SK-N-SH (cell line): ENCODE results near the gene PRPH. TPM values are rescaled to one million over a fixed set of nuclear protein-coding genes. Genes with fewer than 3 reads are reported as not detected.

Experiments
- FOXM1 ChIP-seq: IDR thresholded peaks from 2 replicates; pipeline ENCODE4 v1.4.0; 2012; ENCODE audit warnings: low read depth, mild to moderate bottlenecking
- GATA2 ChIP-seq: sonication (generic); formaldehyde crosslinking; IDR thresholded peaks from 2 replicates; pipeline ENCODE4 v1.5.0; 2020; ENCODE audit warnings: mild to moderate bottlenecking, missing genetic modification reagents
- NRF1 ChIP-seq: IDR thresholded peaks from 2 replicates; pipeline ENCODE4 v1.6.1; 2012; ENCODE audit warnings: low read depth, mild to moderate bottlenecking, low read length
- PBX3 ChIP-seq: IDR thresholded peaks from 2 replicates; pipeline ENCODE4; 2012
- RCOR1 ChIP-seq: fragments of 150-350 bp; IDR thresholded peaks from 2 replicates; pipeline ENCODE4 v1.6.1; 2017; ENCODE audit warnings: antibody characterized with exemption, low read length
- REST ChIP-seq: IDR thresholded peaks from 2 replicates; pipeline ENCODE4 v1.6.1; 2012; ENCODE audit warnings: mild to moderate bottlenecking, low read depth, low read length, moderate library complexity
- RFX5 ChIP-seq: IDR thresholded peaks from 2 replicates; pipeline ENCODE4 v1.6.1; 2012; ENCODE audit warnings: mild to moderate bottlenecking, improper control_type of control experiment, low read length
- RXRA ChIP-seq: IDR thresholded peaks from 2 replicates; pipeline ENCODE4 v1.4.0; 2012; ENCODE audit warnings: low read depth, mild to moderate bottlenecking, borderline replicate concordance
- SIN3A ChIP-seq: IDR thresholded peaks from 2 replicates; pipeline ENCODE4 v1.6.1; 2012; ENCODE audit warnings: low read depth, mild to moderate bottlenecking, low read length, moderate library complexity, borderline replicate concordance
- TCF12 ChIP-seq: IDR thresholded peaks from 2 replicates; pipeline ENCODE4 v1.4.0; 2012
- TEAD4 ChIP-seq: IDR thresholded peaks from 2 replicates; pipeline ENCODE4 v1.4.0; 2012; ENCODE audit warnings: mild to moderate bottlenecking, borderline replicate concordance; ENCODE audit not compliant: insufficient read depth
- YY1 ChIP-seq: IDR thresholded peaks from 2 replicates; pipeline ENCODE4 v1.4.0; 2012; ENCODE audit warnings: low read depth, mild to moderate bottlenecking
- ZBTB33 ChIP-seq: IDR thresholded peaks from 2 replicates; pipeline ENCODE4 v1.4.0; 2012; ENCODE audit warnings: low read depth, borderline replicate concordance
- polyA plus RNA-seq, 3 experiments: library from polyadenylated mRNA; depleted of rRNA; stranded (reverse); fragments of >200 nt; gene quantifications; 2 replicates each; pipeline ENCODE4 v1.2.3, GENCODE V29; 2012
- TF ChIP-seq, protein P1 (sequence below): fragments of 200-600 bp; sonication (generic); IDR thresholded peaks from 2 replicates; pipeline ENCODE4 v1.6.1; 2017; ENCODE audit warnings: antibody characterized with exemption, mild to moderate bottlenecking, moderate library complexity

The PRPH gene
- polyA plus RNA-seq, 1 of the 3 experiments (the other 2 are of a cell fraction) = 1.9 TPM

DNA sequence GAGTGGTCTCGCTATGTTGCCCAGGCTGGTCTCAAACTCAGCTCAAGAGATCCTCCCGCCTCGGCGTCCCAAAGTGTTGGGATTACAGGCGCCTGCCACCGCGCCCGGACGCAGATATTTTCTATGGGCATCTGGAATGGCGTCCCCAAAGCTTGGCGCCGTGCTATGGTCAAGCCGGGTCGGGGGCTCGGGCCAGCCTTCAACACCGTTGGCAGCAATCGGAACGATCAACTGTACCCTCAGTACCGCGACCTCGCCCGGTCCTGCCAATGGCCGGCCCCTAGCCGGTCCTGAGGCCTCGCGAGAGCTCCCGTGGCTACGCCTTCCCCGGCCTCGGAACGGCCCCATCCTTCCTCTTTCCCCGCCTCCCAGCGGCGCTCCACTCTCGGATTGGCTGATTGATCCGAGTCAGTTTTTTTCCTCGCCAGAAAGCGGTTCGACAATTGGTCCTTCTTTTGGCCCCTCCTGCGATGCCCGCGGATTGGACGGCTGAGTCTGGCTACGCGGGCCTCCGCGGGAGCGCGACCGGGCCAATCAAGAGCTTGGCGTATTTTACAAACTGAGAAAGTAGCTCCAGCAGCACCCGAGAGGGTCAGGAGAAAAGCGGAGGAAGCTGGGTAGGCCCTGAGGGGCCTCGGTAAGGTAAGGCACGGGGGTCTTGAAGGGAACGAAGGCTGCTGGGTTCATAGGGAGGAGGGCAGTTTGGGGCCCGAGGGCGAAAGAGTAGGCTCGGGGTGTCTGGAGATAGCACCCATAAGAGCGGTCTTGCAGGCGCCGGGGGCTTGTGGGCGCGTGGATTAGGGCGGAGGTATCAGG, 28.0 kb downstream of the PRPH start, which contains the start of gene TROAP (continued):
- TF ChIP-seq, protein P1, sequence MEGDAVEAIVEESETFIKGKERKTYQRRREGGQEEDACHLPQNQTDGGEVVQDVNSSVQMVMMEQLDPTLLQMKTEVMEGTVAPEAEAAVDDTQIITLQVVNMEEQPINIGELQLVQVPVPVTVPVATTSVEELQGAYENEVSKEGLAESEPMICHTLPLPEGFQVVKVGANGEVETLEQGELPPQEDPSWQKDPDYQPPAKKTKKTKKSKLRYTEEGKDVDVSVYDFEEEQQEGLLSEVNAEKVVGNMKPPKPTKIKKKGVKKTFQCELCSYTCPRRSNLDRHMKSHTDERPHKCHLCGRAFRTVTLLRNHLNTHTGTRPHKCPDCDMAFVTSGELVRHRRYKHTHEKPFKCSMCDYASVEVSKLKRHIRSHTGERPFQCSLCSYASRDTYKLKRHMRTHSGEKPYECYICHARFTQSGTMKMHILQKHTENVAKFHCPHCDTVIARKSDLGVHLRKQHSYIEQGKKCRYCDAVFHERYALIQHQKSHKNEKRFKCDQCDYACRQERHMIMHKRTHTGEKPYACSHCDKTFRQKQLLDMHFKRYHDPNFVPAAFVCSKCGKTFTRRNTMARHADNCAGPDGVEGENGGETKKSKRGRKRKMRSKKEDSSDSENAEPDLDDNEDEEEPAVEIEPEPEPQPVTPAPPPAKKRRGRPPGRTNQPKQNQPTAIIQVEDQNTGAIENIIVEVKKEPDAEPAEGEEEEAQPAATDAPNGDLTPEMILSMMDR = no peak
- TF ChIP-seq RXRA (no peak), RCOR1 (no peak), PBX3 (peak; percentile 63), YY1 (peak; percentile 82), RFX5 (peak; percentile 76), FOXM1 (peak; percentile 100), SIN3A (peak; percentile 99), TEAD4 (no peak), REST (no peak), TCF12 (no peak), GATA2 (CRISPR knock-in tag) (no peak), NRF1 (no peak), ZBTB33 (peak; percentile 96)
